GM12892 (cell line): ENCODE measurements around the gene CRTAP.
"Not testable (repeated sequence)": the region's sequence is repeated elsewhere in the genome, so short reads cannot be mapped to it uniquely, and the experiment has no call there.

Experiments used
- DNase-seq: peaks from one replicate; pipeline ENCODE4 v3.0.0; 2011; ENCODE audit not compliant: insufficient read length
- FAIRE-seq: peaks from 2 replicates; lab custom pipeline; 2011; peaks lifted over from hg19 to GRCh38; lab: Jason Lieb, UNC
- POLR2A ChIP-seq: IDR thresholded peaks from 2 replicates; pipeline ENCODE4 v1.6.1; 2011; ENCODE audit warnings: low read depth, low read length, control low read depth
- POLR2AphosphoS5 ChIP-seq: IDR thresholded peaks from 2 replicates; pipeline ENCODE4 v1.6.1; 2011; ENCODE audit warnings: low read depth, low read length, control low read depth
- TAF1 ChIP-seq: IDR thresholded peaks from 2 replicates; pipeline ENCODE4 v1.6.1; 2011; ENCODE audit warnings: low read depth, mild to moderate bottlenecking, control low read depth, low read length, borderline replicate concordance

The CRTAP gene

GRCh38 chr3:33145901-33146580 is 32.2 kb downstream of the CRTAP start:
- no peak for FAIRE-seq
- DNase-seq: no peak
- TF ChIP-seq POLR2A: no peak

GRCh38 chr3:33146791-33147445 is 33.1 kb downstream of the CRTAP start:
- no peak for FAIRE-seq
- TF ChIP-seq TAF1 (no peak), POLR2A (no peak), POLR2AphosphoS5 (no peak)
- no peak for DNase-seq

GRCh38 chr3:33149342-33149741 is 35.5 kb downstream of the CRTAP start:
- DNase-seq (no peak), FAIRE-seq (no peak)
- TF ChIP-seq POLR2A: no peak
- no peak for TF ChIP-seq POLR2AphosphoS5
- TF ChIP-seq TAF1: no peak

- no peak for TF ChIP-seq POLR2A
- TF ChIP-seq POLR2AphosphoS5: no peak
- TF ChIP-seq TAF1: no peak
- FAIRE-seq (no peak), DNase-seq (no peak)
Measured at GRCh38 chr3:33152363-33153360, 38.8 kb downstream of the CRTAP start.

GRCh38 chr3:33153782-33154181 is 40.0 kb downstream of the CRTAP start:
- FAIRE-seq (no peak), DNase-seq (no peak)
- TF ChIP-seq POLR2AphosphoS5 (no peak), TAF1 (no peak), POLR2A (no peak)

GRCh38 chr3:33155301-33155700 is 41.5 kb downstream of the CRTAP start:
- FAIRE-seq: no peak
- DNase-seq: no peak
- TF ChIP-seq POLR2AphosphoS5: no peak
- TF ChIP-seq TAF1: no peak
- TF ChIP-seq POLR2A: no peak

- no peak for TF ChIP-seq POLR2A
- no peak for TF ChIP-seq POLR2AphosphoS5
- TF ChIP-seq TAF1: no peak
- no peak for DNase-seq
- no peak for FAIRE-seq
Measured at GRCh38 chr3:33159234-33159633, 45.4 kb downstream of the CRTAP start.

GRCh38 chr3:33159981-33160380 is 46.2 kb downstream of the CRTAP start:
- no peak for DNase-seq
- FAIRE-seq: no peak

GRCh38 chr3:33162621-33163020 is 48.8 kb downstream of the CRTAP start:
- FAIRE-seq, DNase-seq: not testable (repeated sequence)

More at GRCh38 chr3:33159981-33160380, 46.2 kb downstream of the CRTAP start:
- TF ChIP-seq POLR2AphosphoS5 (no peak), TAF1 (no peak), POLR2A (no peak)

GRCh38 chr3:33165372-33165771 is 51.6 kb downstream of the CRTAP start:
- TF ChIP-seq POLR2A (no peak), TAF1 (no peak), POLR2AphosphoS5 (no peak)

GRCh38 chr3:33166095-33166494 is 52.3 kb downstream of the CRTAP start:
- no peak for TF ChIP-seq POLR2A
- no peak for TF ChIP-seq POLR2AphosphoS5
- TF ChIP-seq TAF1: no peak
- FAIRE-seq (no peak), DNase-seq (no peak)

More at GRCh38 chr3:33165372-33165771, 51.6 kb downstream of the CRTAP start:
- DNase-seq: no peak
- no peak for FAIRE-seq
